Endometrium (tissue), 2 donors: Measurements from ENCODE around the gene CSF2.

Experiments used
- FAIRE-seq: peaks from 2 replicates; lab custom pipeline; 2012; peaks lifted over from hg19 to GRCh38; lab: Jason Lieb, UNC
- donor health status: control.
- donor health status: control.

Gene CSF2

GRCh38 chr5:132054697-132055440 lies 18.7 kb upstream of the CSF2 start:
- FAIRE-seq: no peak

GRCh38 chr5:132055441-132055807 lies 18.2 kb upstream of the CSF2 start:
- no peak for FAIRE-seq

- FAIRE-seq: no peak
These were observed 17.6 kb upstream of the CSF2 start for GRCh38 chr5:132055808-132056609.

GRCh38 chr5:132056610-132057497 lies 16.7 kb upstream of the CSF2 start:
- no peak for FAIRE-seq

GRCh38 chr5:132057498-132058255 lies 15.9 kb upstream of the CSF2 start:
- FAIRE-seq: no peak

GRCh38 chr5:132058646-132059042 lies 14.9 kb upstream of the CSF2 start:
- FAIRE-seq: no peak

- no peak for FAIRE-seq
These were observed 14.4 kb upstream of the CSF2 start for GRCh38 chr5:132059043-132059695.

- no peak for FAIRE-seq
These were observed 13.7 kb upstream of the CSF2 start for GRCh38 chr5:132059696-132060500.

- no peak for FAIRE-seq
These were observed 13.0 kb upstream of the CSF2 start, which contains the start of gene IL3 for GRCh38 chr5:132060501-132061161. TSS of gene IL3 (plus strand) at chr5:132060655. CDS start at chr5:132060707, 52 bp downstream.

- no peak for FAIRE-seq
These were observed 10.3 kb upstream of the CSF2 start for GRCh38 chr5:132063090-132063911.

- FAIRE-seq: no peak
These were observed 9.4 kb upstream of the CSF2 start for GRCh38 chr5:132064140-132064539.

- FAIRE-seq: no peak
These were observed 8.8 kb upstream of the CSF2 start for GRCh38 chr5:132064738-132065331.

- no peak for FAIRE-seq
These were observed 8.1 kb upstream of the CSF2 start for GRCh38 chr5:132065351-132065937.

- FAIRE-seq: no peak
These were observed 7.5 kb upstream of the CSF2 start for GRCh38 chr5:132065951-132066701.

GRCh38 chr5:132066871-132067270 lies 6.7 kb upstream of the CSF2 start:
- no peak for FAIRE-seq

GRCh38 chr5:132067451-132067850 lies 6.1 kb upstream of the CSF2 start:
- no peak for FAIRE-seq
